NCI-H1092 (cell line): ENCODE measurements around the gene RXRA.

Source experiments
- DNase-seq: peaks from one replicate; lab custom pipeline; 2025; lab: John Stamatoyannopoulos, UW

RXRA gene

DNA sequence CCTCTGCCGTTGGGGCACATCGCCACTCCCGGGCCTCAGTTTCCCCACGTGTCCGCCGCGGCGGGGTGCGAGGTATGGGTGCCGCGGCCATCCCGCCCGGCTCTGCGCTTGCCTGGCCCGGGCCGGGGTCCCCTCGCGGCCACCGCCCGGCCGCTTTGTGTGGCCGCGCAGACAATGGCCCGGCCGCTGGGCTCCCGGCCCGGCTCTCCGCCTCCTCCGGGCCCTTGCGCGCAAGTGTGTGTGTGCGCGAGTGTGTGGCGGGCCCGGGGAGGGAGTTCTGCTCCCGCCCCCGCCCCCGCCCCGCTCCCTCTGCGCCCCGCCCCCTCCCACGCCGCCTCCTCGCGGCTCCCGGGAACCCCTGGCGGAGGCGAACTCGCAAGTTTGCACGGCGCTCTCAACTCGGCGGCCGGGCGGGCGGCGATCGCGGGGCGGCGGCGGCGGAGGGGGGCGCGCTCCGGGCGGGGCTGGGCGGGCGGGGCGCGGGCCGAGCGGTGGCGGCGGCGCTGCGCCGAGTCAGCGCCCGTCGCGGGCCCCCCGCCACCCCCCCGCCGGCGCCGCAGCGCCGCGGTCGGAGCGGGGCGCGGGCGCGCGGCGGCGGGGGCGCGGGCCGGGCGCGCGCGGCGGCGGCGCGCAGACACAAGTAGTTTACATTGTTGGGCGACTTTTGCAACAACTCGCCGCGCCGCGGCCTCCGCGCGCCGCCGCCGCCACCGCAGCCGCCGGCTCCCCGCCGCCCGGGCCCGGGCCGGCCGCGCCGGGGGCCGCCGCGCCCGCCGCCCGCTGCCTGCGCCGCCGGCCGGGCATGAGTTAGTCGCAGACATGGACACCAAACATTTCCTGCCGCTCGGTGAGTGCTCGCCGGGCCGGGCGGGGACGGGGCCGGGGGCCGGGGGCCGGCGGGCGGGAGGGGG is at the start of gene RXRA:
RXRA (plus strand) TSS at position 643 of the 911 bp plus-strand sequence; CDS start at position 820, 177 bp downstream.
- peak; percentile 50 for DNase-seq

DNA sequence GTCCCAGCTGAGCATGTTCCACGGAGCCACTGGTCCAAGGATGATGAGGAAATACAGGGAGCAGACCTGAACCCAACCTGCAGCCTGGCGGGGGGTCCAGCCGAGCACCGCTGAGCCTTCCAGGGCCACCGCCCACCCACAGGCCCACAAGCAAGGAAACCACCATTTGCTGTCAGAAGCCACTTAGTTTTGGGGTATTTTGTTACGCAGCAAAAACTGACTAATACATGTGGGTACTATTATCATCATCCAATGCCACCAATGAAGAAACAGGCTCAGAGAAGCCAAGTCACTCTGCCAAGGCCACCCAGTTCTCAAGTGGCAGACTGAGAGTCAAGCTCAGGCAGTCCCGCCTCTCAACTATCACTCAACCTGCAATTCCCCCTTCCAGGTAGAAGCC is 48.0 kb upstream of the RXRA start:
- DNase-seq, result no peak

DNA sequence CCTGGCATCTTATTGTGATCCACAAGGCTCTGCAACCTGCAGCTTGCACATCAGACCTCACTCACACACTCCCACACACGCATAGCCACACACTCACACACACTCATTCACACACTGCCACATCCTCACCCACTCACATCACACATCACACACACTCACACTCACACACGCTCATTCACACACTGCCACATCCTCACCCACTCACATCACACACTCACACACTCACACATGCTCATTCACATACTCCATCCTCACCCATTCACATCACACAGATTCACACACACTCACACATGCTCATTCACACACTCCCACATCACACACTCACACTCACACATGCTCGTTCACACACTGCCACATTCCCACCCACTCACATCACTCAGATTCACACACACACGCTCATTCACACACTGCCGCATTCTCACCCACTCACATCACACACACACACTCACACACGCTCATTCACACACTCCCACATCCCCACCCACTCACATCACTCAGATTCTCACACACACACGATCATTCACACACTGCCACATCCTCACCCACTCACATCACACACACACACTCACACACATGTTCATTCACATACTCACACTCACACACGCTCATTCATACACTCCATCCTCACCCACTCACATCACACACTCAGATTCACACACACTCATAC is 47.1 kb upstream of the RXRA start:
- DNase-seq, result no peak

DNA sequence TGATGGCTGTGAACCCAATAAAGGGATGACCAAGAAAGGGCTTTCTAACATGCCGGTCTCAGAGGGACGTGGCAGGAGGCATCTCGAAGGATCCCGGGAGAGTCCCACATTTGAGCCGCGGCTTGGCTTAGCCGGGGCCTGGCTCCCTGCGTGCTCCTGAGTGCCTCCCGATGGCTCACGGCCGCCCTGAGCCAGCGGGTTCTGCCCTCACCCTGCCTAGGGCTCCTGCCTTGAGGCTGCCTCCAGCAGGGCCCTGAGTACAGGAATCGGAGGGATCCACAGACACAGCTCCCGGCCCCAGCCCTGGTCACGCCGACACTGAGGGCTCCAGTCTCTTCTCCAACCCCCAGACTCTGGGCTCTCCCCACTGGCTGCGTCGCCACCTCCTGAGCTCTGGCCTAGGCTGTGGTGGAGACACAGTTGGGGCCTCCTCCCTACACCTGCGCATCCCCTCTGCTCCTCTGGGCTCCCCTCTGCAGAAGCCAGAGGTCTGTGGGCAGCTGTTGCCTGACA is 44.1 kb upstream of the RXRA start:
- no peak for DNase-seq

DNA sequence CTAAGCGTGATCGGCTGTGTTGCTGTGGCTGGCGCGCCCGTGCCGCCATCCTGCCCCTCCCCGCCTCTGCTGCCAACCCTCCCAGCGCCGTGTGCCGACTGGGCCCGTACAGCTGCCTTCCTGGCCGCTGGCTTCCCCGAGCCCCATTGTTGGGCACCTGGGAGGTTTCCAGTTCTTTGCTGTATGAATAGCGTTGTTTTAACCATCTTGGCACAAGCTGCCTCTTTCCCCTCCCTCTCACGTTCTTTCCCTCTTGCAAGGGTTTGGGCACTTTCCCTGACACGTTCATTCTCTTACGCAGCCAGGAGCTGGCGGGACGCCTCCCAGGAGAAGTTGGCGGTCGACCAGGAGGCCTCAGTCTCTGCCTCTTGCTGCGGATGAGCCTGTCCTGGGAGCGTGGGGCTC is 43.1 kb upstream of the RXRA start:
- peak; percentile 82 for DNase-seq

DNA sequence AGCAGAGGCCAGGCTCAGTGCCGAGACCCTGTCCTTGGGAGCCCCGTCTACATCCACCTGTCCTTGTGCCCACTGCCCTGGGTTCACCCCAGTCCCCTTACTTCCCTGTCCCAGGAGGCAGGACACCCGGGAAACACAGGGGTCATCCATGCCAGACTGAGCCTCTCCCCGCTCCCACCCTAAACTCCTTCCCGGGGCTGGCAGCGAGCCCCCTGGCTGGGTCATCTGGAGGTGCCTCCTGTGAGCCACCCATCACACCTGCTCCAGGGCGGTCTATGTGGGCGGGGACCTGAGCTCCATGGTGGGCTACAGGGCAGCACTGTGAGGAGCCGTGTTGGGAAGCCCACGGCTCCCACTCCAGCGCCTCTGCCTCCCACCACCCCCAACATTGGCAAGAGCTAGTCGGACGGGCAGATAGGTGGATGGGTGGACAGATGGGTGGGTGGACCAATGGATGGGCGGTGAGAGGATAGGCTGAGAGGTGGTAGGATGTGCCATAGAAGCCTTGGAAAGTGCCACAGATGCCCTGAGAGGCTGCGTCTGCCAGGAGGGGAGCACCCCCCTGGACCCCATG is 42.5 kb upstream of the RXRA start:
- DNase-seq, result no peak

DNA sequence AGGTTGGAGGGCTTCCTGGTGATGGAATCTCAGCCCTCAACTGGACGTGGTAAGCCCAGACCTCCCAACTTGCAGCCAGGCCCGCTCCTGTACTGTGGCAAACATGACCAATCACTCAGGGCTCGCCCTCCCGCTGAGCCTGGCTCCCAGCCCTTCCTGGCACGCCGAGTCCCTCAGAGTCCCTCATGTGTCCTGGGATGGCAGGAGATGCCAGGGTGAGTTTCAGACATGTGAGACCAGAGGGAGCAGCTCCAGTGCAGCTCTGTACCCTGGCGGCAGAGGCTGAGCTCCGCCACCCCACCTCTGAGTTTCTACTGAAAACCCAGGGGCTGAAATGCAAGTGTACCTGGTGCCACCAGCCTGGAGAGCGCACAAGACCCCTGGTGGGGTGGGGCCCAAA is 42.0 kb upstream of the RXRA start:
- no peak for DNase-seq

DNA sequence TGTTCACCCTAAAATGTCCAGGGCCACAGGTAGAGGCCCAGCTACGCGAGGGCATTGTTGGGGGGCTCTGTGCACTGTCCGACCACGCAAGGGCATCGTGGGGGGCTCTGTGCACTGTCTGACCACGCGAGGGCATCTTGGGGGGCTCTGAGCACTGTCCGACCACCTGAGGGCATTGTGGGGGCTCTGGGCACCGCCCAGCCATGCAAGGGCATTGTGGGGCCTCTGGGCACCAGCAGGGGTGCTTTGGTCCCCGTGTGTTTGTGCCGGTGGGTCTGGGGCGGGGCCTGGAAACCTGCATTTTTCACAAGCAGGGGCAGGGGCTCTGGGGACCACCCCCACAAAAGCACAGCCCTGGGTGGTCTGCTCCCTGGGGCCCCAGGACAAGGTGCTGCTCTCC is 41.5 kb upstream of the RXRA start:
- DNase-seq, result no peak

DNA sequence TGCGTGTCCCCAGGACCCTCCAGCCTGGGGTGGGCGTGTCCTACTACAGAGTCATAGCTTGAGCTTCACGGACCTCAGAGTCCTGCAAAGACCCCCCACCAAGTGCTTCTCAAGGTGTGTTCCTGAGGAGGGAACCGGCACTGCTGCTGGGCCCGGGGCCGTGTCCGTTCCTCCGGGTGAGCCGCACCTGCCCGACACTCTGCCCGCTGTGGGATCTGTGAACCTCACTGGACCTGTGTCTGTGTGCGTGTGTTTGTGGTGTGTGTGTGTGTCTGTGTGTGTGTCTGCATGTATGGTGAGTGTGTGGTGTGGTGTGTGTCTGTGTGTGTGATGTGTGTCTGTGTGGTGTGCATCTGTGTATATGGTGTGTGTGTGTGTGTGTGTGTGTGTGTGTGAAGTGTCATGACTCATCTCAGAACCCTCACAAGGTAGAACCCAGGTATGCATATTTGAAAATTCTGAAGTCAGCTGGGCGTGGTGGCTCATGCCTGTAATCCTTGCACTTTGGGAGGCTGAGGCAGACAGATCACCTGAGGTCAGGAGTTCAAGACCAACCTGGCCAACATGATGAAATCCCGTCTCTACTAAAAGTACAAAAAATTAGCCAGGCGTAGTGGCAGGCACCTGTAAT is 40.9 kb upstream of the RXRA start:
- no peak for DNase-seq

DNA sequence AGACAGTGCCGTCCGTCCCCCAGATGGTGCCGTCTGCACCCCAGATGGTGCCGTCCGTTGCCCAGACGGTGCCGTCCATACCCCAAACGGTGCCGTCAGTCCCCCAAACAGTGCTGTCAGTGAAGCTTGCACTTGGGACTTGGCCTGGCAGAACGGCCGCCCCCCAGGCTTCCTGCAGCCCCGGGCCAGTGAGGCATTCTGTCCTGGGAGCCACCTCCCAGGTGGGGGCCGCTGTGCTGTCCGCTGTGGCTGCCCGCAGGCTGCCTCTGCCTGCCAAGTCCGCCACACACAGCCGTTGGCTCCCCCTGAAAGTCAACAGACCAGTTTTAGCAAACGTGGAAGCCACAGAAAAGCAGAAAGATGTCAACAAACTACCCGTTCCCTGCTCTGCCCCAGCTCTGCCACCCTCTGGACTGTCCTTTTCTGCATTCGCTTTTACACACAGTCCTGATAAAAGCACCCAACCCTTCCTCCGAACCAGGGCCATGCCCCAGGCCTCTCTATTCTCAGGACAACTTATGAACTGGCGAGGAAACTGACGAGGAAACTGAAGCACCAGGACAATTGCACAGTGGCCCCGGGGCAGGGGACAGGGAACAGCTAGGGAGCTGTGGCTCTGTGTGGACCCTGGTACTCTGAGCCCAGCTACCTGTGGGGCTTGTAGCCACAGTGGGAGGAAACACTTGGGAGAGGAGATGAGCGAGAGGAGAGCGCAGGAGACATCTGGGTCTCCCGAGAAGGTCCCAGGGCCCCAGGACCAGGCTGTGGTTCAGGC is 39.6 kb upstream of the RXRA start:
- no peak for DNase-seq

DNA sequence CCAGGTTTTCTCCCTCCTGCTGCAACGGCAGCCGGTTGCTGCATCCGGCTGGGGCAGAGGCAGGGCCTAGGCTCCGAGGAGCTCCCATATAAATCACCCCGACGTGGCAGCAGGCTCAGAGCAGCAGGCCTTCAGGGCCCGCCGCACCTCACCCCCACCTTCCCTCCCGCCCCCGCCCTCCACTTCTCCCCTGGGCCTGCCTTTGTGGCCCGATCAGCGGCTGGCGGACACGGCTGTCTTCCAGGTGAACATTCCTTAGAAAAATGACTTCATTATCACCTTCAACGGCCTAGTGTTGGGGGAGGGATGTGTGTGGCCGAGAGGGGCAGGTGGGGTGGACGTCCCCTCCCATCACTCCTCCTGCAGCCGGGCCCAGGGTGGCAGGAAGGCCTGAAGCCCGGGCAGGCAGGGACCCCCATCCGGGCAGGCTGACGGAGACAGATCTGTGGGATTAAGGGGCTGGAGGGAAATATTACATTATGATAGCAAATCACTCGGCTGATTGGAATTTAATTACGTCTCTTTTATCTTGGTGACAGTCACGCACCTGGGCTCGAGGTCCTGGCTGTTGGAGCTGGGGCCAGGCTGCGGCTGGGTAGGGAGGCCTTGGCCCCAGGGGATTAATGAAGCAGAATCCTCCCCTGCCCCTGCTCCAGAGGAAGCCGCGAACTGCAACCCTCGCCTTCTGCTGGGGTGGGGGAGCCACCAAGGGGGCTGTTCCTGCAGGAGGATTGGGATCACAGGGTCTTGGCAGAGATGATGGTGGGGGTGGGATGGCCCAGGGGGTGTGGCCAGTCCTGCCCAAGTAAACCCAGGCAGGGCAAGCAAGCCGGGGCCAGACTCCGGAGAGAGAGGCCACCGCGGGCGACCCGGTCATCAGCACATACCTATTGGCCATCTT is 38.4 kb upstream of the RXRA start:
- peak; percentile 22 for DNase-seq

DNA sequence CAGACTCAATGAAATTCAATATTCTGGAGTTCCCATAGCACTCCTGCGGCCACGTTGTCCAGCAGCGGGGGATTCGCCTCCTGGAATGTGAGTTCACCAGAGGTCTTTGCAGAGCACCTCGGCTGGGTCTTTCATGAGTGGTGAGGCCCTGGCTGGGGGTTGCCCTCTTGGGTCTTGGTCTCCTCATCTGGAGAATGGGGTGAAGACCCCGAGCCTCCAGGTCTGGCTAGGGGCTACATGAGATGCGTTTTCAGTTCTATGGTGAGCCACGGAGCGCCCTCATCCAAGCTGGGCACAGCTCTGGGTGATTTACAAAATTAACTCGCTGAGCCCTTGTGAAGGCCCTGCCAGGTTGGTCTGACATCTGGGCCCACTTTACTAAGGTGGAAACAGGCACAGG is 37.5 kb upstream of the RXRA start:
- DNase-seq, result no peak

DNA sequence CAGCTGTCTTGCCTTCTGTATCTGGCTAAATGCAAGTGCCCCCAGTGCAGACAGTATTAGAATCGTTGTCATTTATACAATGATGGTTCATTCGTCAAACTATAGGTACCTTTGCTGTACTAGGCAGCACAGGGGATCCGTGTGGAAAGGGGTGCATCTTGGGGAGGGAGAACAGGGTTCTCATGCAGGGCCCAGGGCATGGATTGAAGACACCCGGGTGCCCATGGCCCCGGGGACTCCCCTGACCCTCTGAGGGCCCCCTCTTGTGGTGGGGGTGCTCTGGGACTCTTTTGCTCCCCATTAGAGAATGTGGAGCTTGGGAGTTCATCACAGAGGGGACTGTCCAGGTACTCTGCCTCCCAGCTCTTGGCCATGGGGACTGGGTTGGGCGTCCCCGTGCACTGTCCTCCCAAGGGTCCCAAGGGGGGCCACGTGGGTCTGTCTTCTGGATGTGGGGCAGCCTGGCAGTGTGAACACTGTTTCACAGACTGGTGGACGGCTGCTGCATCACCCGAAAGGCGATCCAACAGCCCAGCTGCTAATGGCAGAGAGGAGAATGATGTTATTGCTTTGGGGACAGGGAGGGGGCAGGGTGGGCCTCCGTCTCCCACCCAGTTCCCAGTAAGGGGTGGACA is 36.9 kb upstream of the RXRA start:
- no peak for DNase-seq

DNA sequence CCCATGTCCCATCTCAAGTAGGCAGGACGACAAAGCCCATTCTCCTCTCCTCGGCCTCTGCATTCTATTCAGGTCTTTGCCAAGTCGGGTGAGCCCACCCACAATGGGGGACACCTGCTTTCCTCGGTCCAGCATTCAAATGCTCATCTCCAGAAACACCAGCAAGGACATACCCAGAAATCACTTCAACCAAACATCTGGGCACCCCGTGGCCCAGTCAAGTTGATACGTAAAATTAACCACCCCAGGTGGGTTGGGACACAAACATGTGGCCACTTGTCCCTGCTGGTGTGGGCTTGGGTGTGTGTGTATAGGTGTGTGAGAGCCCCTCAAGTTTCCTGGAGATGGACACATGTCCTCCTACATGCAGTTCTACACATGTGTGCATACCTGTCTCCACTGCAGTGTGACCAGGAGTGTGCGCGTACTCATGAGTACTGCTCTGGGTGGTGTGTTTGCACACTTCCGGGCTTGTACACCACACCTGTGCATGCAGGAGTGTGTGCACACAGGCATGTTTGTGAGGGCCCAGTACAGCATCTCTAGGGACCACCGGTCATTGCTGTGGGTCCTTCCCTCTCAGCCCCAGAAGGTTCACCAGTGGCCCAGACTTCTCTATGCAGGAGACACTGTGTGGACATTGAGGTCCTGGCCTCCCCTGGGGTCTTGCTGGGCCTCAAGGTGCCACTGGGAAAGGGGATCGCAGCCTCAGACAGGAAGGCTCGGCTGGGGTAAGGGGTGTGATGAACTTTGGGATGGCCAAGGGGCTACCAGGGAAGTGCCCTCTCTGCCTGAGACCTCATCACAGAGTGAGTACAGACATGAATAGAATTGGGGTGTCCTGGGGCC is 35.4 kb upstream of the RXRA start:
- no peak for DNase-seq

DNA sequence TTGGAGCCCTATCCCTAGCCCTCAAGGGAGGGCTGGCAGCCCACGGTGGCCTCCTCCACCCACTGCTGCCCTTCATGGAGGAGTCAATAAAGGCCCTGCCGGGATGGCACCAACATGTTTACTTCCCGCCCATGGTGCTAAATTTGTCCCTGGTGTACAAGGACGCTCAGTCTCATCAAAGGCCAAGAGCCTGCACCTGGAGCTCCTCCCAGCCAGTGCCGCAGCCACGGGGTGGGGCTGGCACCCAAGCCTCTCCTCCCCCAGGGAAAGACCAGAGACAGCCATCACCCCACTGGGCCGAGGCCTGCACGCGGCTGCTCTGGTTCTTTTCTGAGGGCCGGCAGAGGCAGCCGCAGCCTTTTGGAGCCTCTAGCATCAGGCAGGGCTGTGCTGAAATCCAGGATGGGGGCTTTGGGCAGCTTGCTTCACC is 34.8 kb upstream of the RXRA start:
- no peak for DNase-seq

DNA sequence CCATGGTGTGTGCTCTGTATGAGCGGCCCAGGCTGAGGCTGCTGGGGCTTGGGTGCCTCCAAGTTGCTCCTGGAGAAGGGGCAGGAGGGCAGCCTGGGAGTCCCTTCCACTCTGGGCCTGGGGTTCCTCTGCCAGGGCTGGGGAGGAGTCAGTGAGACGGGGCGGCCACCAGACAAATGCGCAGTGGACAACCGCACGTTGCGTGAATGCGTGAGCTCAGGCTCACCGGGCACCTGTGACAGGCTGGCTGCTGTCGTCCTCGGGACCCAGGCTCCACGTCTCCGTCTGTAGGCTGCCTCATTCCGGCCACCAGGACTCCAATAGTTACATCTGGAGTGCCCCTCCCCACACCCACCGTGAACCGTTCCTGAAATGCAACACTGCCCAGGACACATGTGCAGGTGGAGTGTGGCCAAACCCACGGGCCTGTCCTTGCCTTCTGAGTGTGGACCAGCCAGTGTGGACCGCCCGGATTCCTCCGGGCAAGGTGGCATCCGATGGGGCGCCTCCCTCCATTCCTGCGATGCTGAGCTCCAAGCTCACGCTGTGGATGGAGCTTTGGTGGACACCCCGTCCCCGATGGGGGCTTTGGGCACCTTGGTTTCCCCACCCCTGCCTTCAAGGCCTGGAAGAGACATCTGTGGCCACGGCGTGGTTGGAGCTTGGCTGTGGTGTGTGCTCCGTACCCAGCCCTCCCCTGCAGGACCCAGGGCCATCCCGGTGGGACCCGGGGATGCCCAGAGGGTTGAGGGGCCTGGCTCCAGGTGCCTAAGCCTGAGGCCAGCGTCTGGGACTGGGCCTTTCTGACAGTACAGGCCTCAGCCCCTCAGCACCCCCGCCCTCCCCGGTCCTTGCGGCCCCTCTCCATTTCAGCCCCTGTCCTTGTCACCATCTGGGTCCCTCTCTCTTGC is 34.0 kb upstream of the RXRA start:
- DNase-seq, result no peak

DNA sequence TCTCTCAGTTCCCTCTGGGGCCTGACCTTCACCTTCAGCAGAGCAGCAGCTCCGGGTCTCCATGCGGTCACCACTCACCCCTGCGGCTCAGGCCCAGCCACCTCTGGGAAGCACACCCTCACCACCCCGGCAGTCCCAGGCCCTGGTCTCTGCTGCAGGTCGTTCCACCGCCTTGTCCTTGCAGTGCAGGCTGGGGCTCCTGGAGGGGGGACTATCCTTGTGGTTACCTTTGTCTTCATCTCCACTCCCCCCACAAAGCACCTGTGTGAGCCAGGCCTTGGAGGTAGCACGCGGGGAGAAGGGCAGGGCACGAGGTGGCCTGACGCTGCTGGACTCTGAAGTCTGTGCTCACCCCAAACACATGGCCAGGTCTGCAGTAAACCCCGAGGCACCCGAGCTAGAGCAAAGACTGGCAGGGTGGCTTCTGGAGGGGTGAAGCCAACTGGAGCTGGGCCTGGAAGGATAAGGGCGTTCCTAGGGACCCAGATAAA is 33.2 kb upstream of the RXRA start:
- DNase-seq, result no peak
